NCI-H2107 treated with DMSO at 0.1 percent for 48 hours (cell line): ENCODE data around the gene AMDHD2.
"Not testable (repeated sequence)": the region's sequence is repeated elsewhere in the genome, so short reads cannot be mapped to it uniquely, and the experiment has no call there.

Source experiments
- DNase-seq: peaks from one replicate; lab custom pipeline; 2025; ENCODE audit not compliant: unreplicated experiment; lab: John Stamatoyannopoulos, UW

The AMDHD2 gene

GRCh38 chr16:2531696-2532493 lies 11.7 kb downstream of the AMDHD2 start:
- DNase-seq = peak; percentile 87

GRCh38 chr16:2532494-2533141 lies 12.4 kb downstream of the AMDHD2 start:
- peak; percentile 26 for DNase-seq

GRCh38 chr16:2533142-2533755 lies 13.1 kb downstream of the AMDHD2 start:
- DNase-seq = not testable (repeated sequence)

GRCh38 chr16:2533912-2534311 lies 13.7 kb downstream of the AMDHD2 start:
- DNase-seq = no peak

- DNase-seq = not testable (repeated sequence)
Observed at GRCh38 chr16:2534335-2534734, 14.2 kb downstream of the AMDHD2 start.

GRCh38 chr16:2535625-2536013 lies 15.4 kb downstream of the AMDHD2 start:
- no peak for DNase-seq

GRCh38 chr16:2537451-2538379 lies 17.5 kb downstream of the AMDHD2 start, which contains the start of gene PDPK1:
Gene PDPK1, plus strand, starts transcription at chr16:2538021. Its CDS starts 92 bp downstream, at chr16:2538113.
- peak; percentile 57 for DNase-seq

GRCh38 chr16:2539192-2539844 lies 19.1 kb downstream of the AMDHD2 start:
- DNase-seq = not testable (repeated sequence)

GRCh38 chr16:2539845-2540458 lies 19.8 kb downstream of the AMDHD2 start:
- DNase-seq = not testable (repeated sequence)

GRCh38 chr16:2540912-2541311 lies 20.7 kb downstream of the AMDHD2 start:
- not testable (repeated sequence) for DNase-seq

GRCh38 chr16:2541409-2541808 lies 21.2 kb downstream of the AMDHD2 start:
- DNase-seq = not testable (repeated sequence)

GRCh38 chr16:2543771-2544170 lies 23.6 kb downstream of the AMDHD2 start:
- not testable (repeated sequence) for DNase-seq

- DNase-seq = not testable (repeated sequence)
Observed at GRCh38 chr16:2550283-2550878, 30.2 kb downstream of the AMDHD2 start.

- DNase-seq = not testable (repeated sequence)
Observed at GRCh38 chr16:2551420-2551889, 31.3 kb downstream of the AMDHD2 start.

GRCh38 chr16:2554709-2555425 lies 34.7 kb downstream of the AMDHD2 start:
- not testable (repeated sequence) for DNase-seq

GRCh38 chr16:2557150-2557549 lies 37.0 kb downstream of the AMDHD2 start:
- DNase-seq = not testable (repeated sequence)

GRCh38 chr16:2560131-2560797 lies 40.1 kb downstream of the AMDHD2 start:
- not testable (repeated sequence) for DNase-seq

- DNase-seq = not testable (repeated sequence)
Observed at GRCh38 chr16:2560798-2561133, 40.6 kb downstream of the AMDHD2 start.
